Esophagus muscularis mucosa (tissue), 4 donors: ENCODE data around the gene COL11A1.

Experiments
- CTCF ChIP-seq, 3 experiments: fragments of 200-600 bp in 2 of 3; fragments of 450-650 bp in 1 of 3; sonication (generic) in 2 of 3; IDR thresholded peaks; one replicate each; pipeline ENCODE4 v1.5.1; 2017 to 2019; ENCODE audit warnings: antibody characterized with exemption in 3 of 3, mild to moderate bottlenecking in 2 of 3, moderate library complexity in 1 of 3
- EP300 ChIP-seq: sonication (generic); formaldehyde crosslinking; IDR thresholded peaks from one replicate; pipeline ENCODE4 v1.6.1; 2017; ENCODE audit warnings: antibody characterized with exemption
- POLR2A ChIP-seq: fragments of 450-650 bp; IDR thresholded peaks from one replicate; pipeline ENCODE4 v1.6.1; 2017; ENCODE audit warnings: antibody characterized with exemption, moderate library complexity, mild to moderate bottlenecking, low read depth

GRCh38 chr1:103106426-103107341 lies 1.6 kb downstream of the COL11A1 start:
- TF ChIP-seq CTCF (IDR thresholded peaks at IDR 0.05) (peak in 2 of 3 experiments; percentile 44 to 53), POLR2A (no peak), EP300 (no peak)
